HEK293 (cell line): ENCODE measurements around the gene GLRX.

Source experiments
- TF ChIP-seq, protein P1 (sequence below): fragments of 450-650 bp; formaldehyde crosslinking; IDR thresholded peaks from 2 replicates; pipeline ENCODE4 v1.5.1; 2016; ENCODE audit warnings: missing biosample characterization, missing genetic modification characterization
- TF ChIP-seq, protein P2 (sequence below): fragments of 450-650 bp; IDR thresholded peaks from 2 replicates; pipeline ENCODE4 v1.5.1; 2018; ENCODE audit warnings: missing biosample characterization, missing genetic modification characterization

DNA sequence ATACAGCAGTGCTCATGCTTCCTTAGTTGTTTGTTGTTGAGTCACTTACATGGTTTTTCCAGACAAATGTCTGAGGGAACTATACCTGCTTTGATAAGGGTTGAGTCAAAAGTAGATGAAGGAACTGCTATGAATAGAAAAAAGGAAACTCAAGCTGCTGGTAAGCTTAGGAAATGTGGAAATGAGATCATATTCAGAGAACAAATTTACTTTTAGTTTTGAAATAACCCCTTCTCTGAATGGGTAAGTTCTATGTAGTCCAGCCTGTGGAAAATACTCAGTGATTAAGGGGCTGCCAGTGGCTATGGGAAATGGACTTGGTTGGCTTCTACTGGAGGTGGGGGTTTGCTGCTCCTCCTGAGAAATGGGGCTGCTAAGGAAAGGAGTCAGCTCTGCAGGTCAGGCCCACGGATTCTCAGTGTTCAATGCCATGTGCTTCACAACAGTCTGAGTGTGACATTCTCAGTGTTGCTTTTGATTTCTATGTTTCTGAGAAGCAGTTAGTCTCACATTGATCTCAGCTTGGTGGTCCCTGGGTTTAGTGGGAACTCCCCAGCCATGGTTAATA lies 47.7 kb upstream of the GLRX start:
- TF ChIP-seq, protein P1, sequence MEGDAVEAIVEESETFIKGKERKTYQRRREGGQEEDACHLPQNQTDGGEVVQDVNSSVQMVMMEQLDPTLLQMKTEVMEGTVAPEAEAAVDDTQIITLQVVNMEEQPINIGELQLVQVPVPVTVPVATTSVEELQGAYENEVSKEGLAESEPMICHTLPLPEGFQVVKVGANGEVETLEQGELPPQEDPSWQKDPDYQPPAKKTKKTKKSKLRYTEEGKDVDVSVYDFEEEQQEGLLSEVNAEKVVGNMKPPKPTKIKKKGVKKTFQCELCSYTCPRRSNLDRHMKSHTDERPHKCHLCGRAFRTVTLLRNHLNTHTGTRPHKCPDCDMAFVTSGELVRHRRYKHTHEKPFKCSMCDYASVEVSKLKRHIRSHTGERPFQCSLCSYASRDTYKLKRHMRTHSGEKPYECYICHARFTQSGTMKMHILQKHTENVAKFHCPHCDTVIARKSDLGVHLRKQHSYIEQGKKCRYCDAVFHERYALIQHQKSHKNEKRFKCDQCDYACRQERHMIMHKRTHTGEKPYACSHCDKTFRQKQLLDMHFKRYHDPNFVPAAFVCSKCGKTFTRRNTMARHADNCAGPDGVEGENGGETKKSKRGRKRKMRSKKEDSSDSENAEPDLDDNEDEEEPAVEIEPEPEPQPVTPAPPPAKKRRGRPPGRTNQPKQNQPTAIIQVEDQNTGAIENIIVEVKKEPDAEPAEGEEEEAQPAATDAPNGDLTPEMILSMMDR (tag by site-specific recombination): no peak
- TF ChIP-seq, protein P2, sequence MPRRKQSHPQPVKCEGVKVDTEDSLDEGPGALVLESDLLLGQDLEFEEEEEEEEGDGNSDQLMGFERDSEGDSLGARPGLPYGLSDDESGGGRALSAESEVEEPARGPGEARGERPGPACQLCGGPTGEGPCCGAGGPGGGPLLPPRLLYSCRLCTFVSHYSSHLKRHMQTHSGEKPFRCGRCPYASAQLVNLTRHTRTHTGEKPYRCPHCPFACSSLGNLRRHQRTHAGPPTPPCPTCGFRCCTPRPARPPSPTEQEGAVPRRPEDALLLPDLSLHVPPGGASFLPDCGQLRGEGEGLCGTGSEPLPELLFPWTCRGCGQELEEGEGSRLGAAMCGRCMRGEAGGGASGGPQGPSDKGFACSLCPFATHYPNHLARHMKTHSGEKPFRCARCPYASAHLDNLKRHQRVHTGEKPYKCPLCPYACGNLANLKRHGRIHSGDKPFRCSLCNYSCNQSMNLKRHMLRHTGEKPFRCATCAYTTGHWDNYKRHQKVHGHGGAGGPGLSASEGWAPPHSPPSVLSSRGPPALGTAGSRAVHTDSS (tag by site-specific recombination): no peak
